Muscle layer of duodenum (tissue), 2 donors: ENCODE results near the gene LAMA3.

Experiments used
- H3K27ac ChIP-seq: one replicate; pipeline ENCODE4 v1.7.0; 2013; ENCODE audit warnings: mild to moderate bottlenecking, low read length
- H3K27me3 ChIP-seq: one replicate; pipeline ENCODE4 v1.7.0; 2013; ENCODE audit warnings: low read depth, mild to moderate bottlenecking, control low read depth, low read length
- H3K36me3 ChIP-seq, 2 donors: one replicate each; pipeline ENCODE4 v1.7.0; 2013; ENCODE audit warnings: low read length in 2 of 2, control low read depth in 1 of 2, mild to moderate bottlenecking in 1 of 2; ENCODE audit not compliant: insufficient read depth in 2 of 2, control insufficient read depth in 1 of 2
- H3K4me1 ChIP-seq, 2 donors: one replicate each; pipeline ENCODE4 v1.7.0; 2013; ENCODE audit warnings: low read length in 2 of 2, mild to moderate bottlenecking in 2 of 2, control low read depth in 1 of 2, moderate library complexity in 1 of 2; ENCODE audit not compliant: insufficient read depth in 2 of 2, control insufficient read depth in 1 of 2
- H3K4me3 ChIP-seq, 2 donors: one replicate each; pipeline ENCODE4 v1.7.0; 2013; ENCODE audit warnings: low read length in 2 of 2, low read depth in 1 of 2, mild to moderate bottlenecking in 1 of 2
- H3K9me3 ChIP-seq, 2 donors: one replicate each; pipeline ENCODE4 v1.7.0; 2013; ENCODE audit warnings: low read length in 2 of 2, control low read depth in 1 of 2, mild to moderate bottlenecking in 1 of 2; ENCODE audit not compliant: control insufficient read depth in 1 of 2
- donor health status: healthy.

The LAMA3 gene

GRCh38 chr18:23927821-23928746 is 238.8 kb downstream of the LAMA3 start:
- H3K4me3 ChIP-seq, result no peak overlapping the region
- no peaks in the 10 kb centered on the region for H3K27me3 ChIP-seq
- no peak overlapping the region for H3K27ac ChIP-seq
- no peaks in the 10 kb centered on the region for H3K4me1 ChIP-seq
- H3K9me3 ChIP-seq, result no peaks in the 10 kb centered on the region
- H3K36me3 ChIP-seq, result peaks cover 0 to 7% of the 10 kb centered on the region in 2 donors

- Histone ChIP-seq H3K27me3 (no peaks in the 10 kb centered on the region), H3K4me1 (no peaks in the 10 kb centered on the region), H3K4me3 (no peak overlapping the region), H3K36me3 (peaks cover 0 to 7% of the 10 kb centered on the region in 2 donors), H3K27ac (no peak overlapping the region), H3K9me3 (no peaks in the 10 kb centered on the region)
These were observed 240.2 kb downstream of the LAMA3 start for GRCh38 chr18:23929362-23929930.

- H3K27me3 ChIP-seq, result no peaks in the 10 kb centered on the region
- no peaks in the 10 kb centered on the region for H3K4me1 ChIP-seq
- no peak overlapping the region for H3K4me3 ChIP-seq
- no peak overlapping the region for H3K27ac ChIP-seq
- no peaks in the 10 kb centered on the region for H3K9me3 ChIP-seq
- H3K36me3 ChIP-seq, result peaks cover 0 to 7% of the 10 kb centered on the region in 2 donors
These were observed 240.7 kb downstream of the LAMA3 start for GRCh38 chr18:23930002-23930401.

GRCh38 chr18:23932385-23933067 is 243.3 kb downstream of the LAMA3 start:
- no peaks in the 10 kb centered on the region for H3K9me3 ChIP-seq
- H3K36me3 ChIP-seq, result peaks cover 0 to 7% of the 10 kb centered on the region in 2 donors
- no peak overlapping the region for H3K27ac ChIP-seq
- no peaks in the 10 kb centered on the region for H3K4me1 ChIP-seq
- no peaks in the 10 kb centered on the region for H3K27me3 ChIP-seq
- no peak overlapping the region for H3K4me3 ChIP-seq

- H3K4me1 ChIP-seq, result no peaks in the 10 kb centered on the region
- H3K27ac ChIP-seq, result no peak overlapping the region
- H3K27me3 ChIP-seq, result no peaks in the 10 kb centered on the region
- H3K9me3 ChIP-seq, result no peaks in the 10 kb centered on the region
- peaks cover 0 to 7% of the 10 kb centered on the region in 2 donors for H3K36me3 ChIP-seq
- no peak overlapping the region for H3K4me3 ChIP-seq
These were observed 244.2 kb downstream of the LAMA3 start for GRCh38 chr18:23933407-23933806.

- H3K27me3 ChIP-seq, result no peaks in the 10 kb centered on the region
- no peak overlapping the region for H3K27ac ChIP-seq
- H3K36me3 ChIP-seq, result peaks cover 0 to 7% of the 10 kb centered on the region in 2 donors
- no peaks in the 10 kb centered on the region for H3K9me3 ChIP-seq
- H3K4me1 ChIP-seq, result no peaks in the 10 kb centered on the region
- H3K4me3 ChIP-seq, result no peak overlapping the region
These were observed 245.0 kb downstream of the LAMA3 start for GRCh38 chr18:23934252-23934651.

DNA sequence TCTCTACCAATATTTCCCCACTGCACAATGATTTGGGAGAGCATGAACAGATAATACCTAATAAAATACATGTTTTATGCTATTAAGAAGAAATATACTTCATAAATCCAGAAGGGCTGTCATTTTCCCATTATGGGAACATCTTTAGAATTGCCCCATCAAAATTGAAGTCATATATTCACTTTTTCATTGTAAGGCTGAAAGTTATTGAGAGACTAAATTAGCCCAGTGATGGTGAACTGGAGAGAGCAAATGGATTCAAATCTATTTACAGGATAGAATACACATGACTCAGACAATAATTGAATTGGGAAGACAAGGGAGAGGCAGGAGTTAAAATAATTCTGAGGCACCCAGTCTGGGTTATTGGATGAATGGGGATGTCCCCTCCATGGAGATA is 245.6 kb downstream of the LAMA3 start:
- no peaks in the 10 kb centered on the region for H3K27me3 ChIP-seq
- H3K36me3 ChIP-seq, result peaks cover 0 to 7% of the 10 kb centered on the region in 2 donors
- H3K4me1 ChIP-seq, result no peaks in the 10 kb centered on the region
- no peak overlapping the region for H3K4me3 ChIP-seq
- H3K9me3 ChIP-seq, result no peaks in the 10 kb centered on the region
- H3K27ac ChIP-seq, result no peak overlapping the region

GRCh38 chr18:23935804-23936203 is 246.6 kb downstream of the LAMA3 start:
- H3K27me3 ChIP-seq, result no peaks in the 10 kb centered on the region
- H3K36me3 ChIP-seq, result peaks cover 0 to 7% of the 10 kb centered on the region in 2 donors
- no peak overlapping the region for H3K27ac ChIP-seq
- H3K4me3 ChIP-seq, result no peak overlapping the region
- no peaks in the 10 kb centered on the region for H3K4me1 ChIP-seq
- no peaks in the 10 kb centered on the region for H3K9me3 ChIP-seq

DNA sequence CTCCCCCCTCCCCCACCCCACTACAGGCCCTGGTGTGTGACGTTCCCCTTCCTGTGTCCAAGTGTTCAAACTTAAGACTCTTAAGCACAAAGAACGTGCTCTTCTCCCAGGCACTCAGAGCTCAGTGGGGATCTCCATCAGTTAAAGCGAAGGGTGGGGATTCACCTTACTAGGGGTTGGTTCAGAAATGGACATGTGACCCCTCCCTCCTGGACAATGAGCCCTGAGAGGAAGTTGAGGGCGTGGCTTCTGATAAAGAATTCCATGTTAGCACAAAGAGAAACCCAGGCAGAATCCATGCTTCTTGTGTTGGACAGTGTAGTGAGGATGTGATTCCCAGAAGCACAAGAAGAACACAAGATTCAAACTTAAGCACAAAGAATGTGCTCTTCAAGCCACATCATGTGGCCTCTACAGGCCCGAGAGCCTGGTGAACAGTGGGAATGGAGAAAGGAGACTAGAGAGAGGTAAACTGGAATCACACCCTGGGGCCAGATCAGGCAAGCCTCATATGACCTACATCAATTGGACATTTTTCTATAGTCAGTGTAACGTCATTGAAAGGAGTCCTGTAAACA is 247.2 kb downstream of the LAMA3 start:
- H3K27me3 ChIP-seq, result no peaks in the 10 kb centered on the region
- peaks cover 0 to 7% of the 10 kb centered on the region in 2 donors for H3K36me3 ChIP-seq
- H3K4me3 ChIP-seq, result no peak overlapping the region
- H3K4me1 ChIP-seq, result no peaks in the 10 kb centered on the region
- H3K27ac ChIP-seq, result no peak overlapping the region
- H3K9me3 ChIP-seq, result no peaks in the 10 kb centered on the region

GRCh38 chr18:23938043-23938756 is 248.9 kb downstream of the LAMA3 start:
- H3K27me3 ChIP-seq, result no peaks in the 10 kb centered on the region
- H3K9me3 ChIP-seq, result no peaks in the 10 kb centered on the region
- no peak overlapping the region for H3K27ac ChIP-seq
- no peak overlapping the region for H3K4me3 ChIP-seq
- H3K4me1 ChIP-seq, result no peaks in the 10 kb centered on the region
- H3K36me3 ChIP-seq, result no peaks in the 10 kb centered on the region
